Measurements from ENCODE around the gene CACNA2D3.

Gene CACNA2D3

GRCh38 chr3:54865316-54865715 lies 743.0 kb downstream of the CACNA2D3 start:
- no peak for DNase-seq

- DNase-seq, result no peak
These were observed 743.9 kb downstream of the CACNA2D3 start for GRCh38 chr3:54866251-54866650.

DNA sequence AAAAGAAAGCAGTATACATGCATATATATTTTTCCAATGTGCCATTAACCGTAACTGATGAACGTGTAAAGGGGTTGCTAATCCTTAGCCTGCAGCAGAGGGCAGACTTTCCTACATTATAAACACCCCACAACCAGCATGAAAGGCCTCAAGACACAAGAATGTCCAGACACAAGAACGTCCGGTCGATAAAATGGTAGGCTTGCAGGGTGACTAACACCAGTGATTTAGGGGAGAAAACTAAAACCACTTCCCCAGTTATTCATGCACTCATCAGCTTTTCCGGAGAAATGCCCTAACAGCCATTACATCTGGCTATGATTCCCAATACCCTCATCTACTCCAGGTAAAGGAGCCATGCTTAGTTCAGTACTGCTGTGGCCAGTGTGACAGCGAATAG lies 748.1 kb downstream of the CACNA2D3 start:
- DNase-seq, result no peak

DNA sequence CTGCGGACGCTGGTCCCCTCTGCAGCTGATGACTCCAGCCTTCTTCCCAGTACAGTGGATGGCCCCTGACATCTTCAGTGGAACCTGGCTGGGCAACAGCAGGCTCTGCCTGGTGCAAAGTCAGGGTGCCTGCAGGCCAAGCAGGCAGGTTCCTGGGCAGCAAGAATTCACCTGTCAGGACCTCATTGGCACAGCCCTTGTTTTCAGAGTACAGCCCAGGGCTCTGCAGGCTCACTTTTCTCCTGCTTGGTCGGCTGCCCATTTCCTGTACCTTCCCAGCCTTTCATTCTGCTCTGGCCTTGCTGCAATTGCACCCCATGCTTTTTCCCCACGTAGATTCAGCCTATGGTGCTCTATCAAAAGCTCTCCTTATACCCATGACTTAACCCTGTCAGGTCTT lies 749.5 kb downstream of the CACNA2D3 start:
- no peak for DNase-seq

GRCh38 chr3:54873059-54874010 lies 751.0 kb downstream of the CACNA2D3 start:
- no peak for DNase-seq

DNA sequence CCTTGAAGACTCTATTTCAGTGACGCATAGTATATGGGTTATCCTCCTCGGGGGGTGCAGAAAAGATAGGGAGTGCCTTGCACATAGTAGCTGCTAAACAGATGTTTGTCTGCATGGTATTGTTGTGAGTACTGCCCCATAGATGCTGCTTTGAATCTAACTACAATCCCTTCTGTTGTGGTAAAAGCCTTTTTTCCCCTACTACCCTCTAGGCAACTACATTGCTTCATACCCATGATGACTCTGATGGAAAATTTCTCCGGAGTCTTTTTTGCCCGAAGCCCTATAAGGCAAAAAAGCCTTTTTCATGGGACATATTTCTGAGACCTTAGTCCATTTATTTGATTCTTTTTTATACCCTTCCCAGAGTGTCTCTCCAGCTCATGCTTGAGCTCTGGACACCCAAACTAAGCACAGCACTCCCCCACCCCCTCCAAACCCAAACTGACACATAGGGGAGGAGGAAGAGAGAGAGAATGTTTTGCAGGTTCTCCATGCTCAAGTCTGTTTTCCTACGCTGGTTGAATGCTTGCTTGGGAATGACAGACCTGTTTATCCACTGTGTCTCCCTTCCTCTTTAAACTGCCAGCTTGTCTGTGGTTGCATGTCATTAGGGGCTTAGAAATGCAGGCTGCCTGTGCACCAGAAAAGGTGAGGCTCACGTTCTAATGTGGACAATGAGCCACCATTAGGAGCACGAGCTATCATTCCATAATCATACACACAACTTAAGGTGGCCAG lies 752.6 kb downstream of the CACNA2D3 start:
- no peak for DNase-seq

GRCh38 chr3:54875596-54876268 lies 753.4 kb downstream of the CACNA2D3 start:
- no peak for DNase-seq

DNA sequence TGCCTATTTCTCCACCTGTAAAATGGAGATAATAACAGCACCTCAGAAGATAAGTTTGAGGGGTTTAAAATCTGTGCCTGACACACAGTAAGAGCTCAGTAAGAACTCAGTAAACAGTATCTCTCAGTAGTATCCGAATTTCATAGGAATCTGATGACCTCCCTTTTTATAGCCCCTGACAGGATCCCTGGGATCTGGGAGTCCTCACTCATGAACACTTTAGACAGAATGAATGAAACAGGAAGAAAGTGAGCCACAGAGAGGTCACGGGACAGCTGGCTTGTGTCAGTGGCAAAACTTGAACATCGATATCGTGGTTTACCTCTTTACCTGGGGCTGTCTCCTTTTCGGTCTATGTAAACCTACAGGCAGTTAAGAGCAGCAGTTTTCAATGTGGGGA lies 754.3 kb downstream of the CACNA2D3 start:
- no peak for DNase-seq

DNA sequence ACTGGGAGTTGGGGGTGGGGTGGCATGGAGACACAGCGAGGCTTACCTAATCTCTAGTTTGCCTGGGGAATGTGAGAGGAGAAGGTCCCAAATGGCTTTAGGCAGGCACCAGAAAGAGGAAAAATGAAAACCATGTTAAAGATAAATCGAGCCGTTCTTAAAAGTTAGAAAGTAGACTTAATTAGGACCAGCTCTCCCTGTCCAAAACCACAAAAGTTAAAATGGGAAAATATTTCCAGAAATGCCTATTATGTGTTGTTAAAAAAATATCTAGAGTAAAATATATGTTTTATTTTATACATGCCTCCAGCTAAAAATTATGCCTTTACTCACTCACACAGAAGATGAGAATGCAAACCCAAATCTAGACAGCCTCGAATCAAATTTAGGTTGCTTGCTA lies 755.4 kb downstream of the CACNA2D3 start:
- DNase-seq, result no peak

DNA sequence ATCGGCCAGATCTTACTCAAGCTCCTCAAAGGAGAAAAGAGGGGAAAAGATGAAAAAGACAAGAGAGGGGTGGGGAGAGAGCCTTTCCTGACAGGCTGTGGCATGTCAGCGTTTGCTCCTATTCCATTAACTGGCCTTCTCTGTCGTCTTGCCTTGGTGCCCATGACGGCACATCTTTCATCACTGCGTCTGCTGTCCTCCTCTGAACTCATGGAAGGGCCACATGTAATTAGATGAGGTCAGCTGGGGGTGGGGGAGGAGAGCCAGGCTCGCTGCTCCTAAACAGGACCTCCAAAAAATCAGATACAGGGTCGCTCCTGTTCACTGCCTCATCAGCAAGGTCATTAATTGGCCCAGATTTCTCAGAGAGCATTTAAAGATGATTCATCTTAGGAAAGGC lies 755.8 kb downstream of the CACNA2D3 start:
- no peak for DNase-seq

DNA sequence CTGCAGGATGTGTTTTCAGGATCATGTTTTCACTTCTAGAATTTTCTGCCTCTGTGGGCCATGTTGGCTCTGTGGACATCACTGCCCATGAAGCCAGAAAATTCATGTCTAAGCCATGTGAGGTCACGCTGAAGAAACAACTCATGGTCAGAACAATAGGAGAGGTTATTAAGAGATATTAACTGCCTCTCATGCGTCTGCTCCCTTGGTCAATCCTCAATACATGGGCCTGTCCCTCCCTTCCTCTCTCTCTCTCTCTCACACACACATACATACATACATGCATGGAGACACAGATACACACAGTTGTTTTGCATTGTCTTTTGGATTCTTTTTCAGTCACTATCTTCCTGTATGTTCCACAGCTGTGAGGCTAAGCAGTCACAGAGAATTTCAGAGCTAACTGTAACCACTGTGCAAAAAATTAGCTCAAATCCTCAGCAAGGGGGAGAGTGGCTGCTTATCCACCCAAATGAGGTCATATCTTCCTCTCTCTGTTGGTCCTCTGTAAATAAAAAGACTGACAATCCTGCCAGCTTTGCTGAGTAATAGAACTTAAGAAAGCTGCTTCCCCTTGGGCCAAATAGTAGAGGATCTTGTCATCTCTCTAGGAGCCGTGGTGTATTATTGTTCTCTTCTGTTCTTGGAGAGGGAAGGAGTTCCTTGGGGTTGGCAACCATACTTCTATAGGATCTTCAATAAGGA lies 759.9 kb downstream of the CACNA2D3 start:
- no peak for DNase-seq

DNA sequence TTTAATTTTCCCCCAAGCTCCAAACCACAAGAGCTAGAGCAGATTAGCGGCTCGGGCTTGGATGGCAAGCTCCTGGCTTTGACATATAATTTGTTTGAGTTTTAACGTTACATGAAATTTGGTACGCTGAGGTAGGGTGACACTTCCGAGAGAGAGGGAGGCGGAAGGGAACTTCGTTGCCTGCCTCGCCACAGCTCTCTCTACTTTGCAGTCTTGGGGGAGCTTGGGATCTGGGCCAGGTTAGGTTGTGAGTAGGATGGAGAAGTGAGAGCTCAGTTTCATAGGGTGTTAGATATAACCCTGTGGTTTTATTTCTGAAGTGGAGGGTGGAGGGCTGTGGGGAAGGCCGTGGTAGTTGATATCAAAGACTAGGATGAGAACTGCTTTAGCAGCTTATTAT lies 765.8 kb downstream of the CACNA2D3 start:
- no peak for DNase-seq

DNA sequence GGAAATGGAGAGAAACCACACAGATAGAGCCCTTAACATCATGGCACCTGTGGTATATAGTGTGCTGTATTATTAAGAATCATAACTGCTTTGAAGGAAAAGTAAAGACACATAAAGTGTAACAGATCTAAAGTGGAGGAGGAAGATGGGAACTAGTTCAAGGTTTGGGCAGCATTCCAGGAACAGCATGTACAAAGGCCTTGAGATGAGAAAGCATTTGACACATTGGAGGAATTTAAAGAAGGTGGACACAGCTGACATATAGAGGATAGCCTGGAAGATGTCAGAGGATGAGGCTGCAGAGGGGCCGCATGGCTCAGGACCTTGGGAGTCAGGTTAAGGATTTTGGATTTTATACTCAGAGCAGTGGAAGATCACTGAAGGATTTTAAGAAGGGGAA lies 766.5 kb downstream of the CACNA2D3 start:
- no peak for DNase-seq

DNA sequence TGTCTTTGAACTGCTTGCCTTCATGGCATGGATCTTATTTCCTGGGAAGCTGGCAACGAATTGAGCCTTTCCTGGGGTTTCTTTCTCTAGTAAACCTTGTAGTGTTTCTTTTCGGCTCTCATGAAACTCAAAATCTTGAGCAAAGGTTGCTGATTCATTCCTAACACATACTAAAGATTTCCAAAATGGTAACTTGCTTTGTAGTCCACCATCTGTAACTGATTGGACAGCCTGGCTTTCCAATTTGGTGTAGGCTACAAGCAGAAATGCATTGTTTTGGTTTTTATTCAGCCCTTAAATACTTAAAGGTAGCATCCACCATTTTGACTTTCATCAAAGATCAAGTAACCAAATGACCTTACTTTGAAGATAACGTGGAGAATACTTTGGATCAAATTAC lies 767.4 kb downstream of the CACNA2D3 start:
- no peak for DNase-seq

DNA sequence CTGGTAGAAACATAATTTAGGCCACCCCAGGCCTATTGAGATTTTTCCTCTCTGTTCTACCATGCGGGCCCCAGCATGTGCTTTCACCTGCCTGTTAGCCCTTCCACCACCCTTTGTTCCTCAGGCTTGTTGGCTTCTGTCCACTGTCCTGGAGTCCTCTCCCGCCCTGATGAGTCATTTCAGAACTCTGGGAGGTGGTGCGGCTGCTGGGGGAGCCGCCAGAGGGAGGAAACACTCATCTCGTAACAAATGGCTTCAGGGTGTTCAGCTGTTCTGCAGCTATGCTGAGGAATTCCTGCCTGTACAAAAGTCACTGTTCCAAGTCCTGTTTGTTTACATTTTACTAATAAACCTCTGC lies 769.2 kb downstream of the CACNA2D3 start:
- DNase-seq, result peak; percentile 53

- no peak for DNase-seq
These were observed 769.8 kb downstream of the CACNA2D3 start for GRCh38 chr3:54892168-54892567.

DNA sequence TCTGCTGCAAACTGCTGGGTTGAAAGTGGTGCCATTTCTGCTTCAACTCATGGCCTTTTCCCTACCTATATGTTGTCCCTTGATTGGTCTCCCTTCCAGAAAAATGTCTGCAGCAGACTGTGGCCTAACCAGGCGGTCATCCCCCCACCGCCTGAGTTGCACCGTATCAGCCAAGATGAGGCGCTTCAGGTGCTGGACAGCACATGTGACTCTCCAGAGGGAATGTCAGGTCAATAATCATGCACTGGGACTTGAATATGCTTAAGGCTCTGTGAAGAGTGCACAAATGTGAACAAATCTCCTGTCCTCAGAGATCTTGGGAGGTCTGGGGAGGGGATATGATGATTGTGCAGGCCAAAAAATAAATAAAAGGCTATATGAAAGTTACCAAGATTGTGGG lies 773.3 kb downstream of the CACNA2D3 start:
- no peak for DNase-seq

GRCh38 chr3:54897028-54897711 lies 774.8 kb downstream of the CACNA2D3 start:
- no peak for DNase-seq

- no peak for DNase-seq
These were observed 776.9 kb downstream of the CACNA2D3 start for GRCh38 chr3:54899273-54899672.

GRCh38 chr3:54900838-54901591 lies 778.7 kb downstream of the CACNA2D3 start:
- DNase-seq, result no peak

GRCh38 chr3:54901906-54902685 lies 779.7 kb downstream of the CACNA2D3 start:
- DNase-seq, result no peak

Measured in NCI-H345 (cell line).